Vagina (tissue), 2 donors: ENCODE results near the gene CYP4V2. TPM values are rescaled to one million over a fixed set of nuclear protein-coding genes. Genes with fewer than 3 reads are reported as not detected.
"Not testable (repeated sequence)": the region's sequence is repeated elsewhere in the genome, so short reads cannot be mapped to it uniquely, and the experiment has no call there.

Source experiments
- DNase-seq, 2 donors: peaks; one replicate each; pipeline ENCODE4 v3.0.0-alpha.2; 2017; ENCODE audit errors: extremely low spot score in 2 of 2
- H3K27ac ChIP-seq: fragments of 200-600 bp; sonication (generic); one replicate; pipeline ENCODE4 v1.5.1; 2019
- H3K27me3 ChIP-seq: fragments of 200-600 bp; sonication (generic); one replicate; pipeline ENCODE4 v1.5.1; 2019
- H3K36me3 ChIP-seq, 2 donors: fragments of 200-600 bp; sonication (generic); one replicate each; pipeline ENCODE4 v1.5.1; 2017 to 2019
- H3K4me1 ChIP-seq: fragments of 200-600 bp; sonication (generic); one replicate; pipeline ENCODE4 v1.5.1; 2019
- H3K4me3 ChIP-seq, 2 donors: fragments of 200-600 bp; sonication (generic); 1 replicate in 1 of 2; 2 replicates in 1 of 2; pipeline ENCODE4 v1.5.1; 2016 to 2019
- H3K9me3 ChIP-seq: fragments of 200-600 bp; sonication (generic); one replicate; pipeline ENCODE4 v1.5.1; 2019
- CTCF ChIP-seq, 3 experiments: fragments of 450-650 bp in 2 of 3; fragments of 200-600 bp in 1 of 3; sonication (generic) in 1 of 3; IDR thresholded peaks; one replicate each; pipeline ENCODE4 v1.5.1; 2017 to 2019; ENCODE audit warnings: antibody characterized with exemption in 3 of 3, mild to moderate bottlenecking in 2 of 3, moderate library complexity in 2 of 3
- POLR2A ChIP-seq, 2 donors: fragments of 450-650 bp; IDR thresholded peaks; one replicate each; pipeline ENCODE4 v1.6.1; 2017; ENCODE audit warnings: antibody characterized with exemption in 2 of 2, mild to moderate bottlenecking in 2 of 2, moderate library complexity in 2 of 2
- POLR2AphosphoS5 ChIP-seq, 2 donors: sonication (generic); formaldehyde crosslinking; IDR thresholded peaks; one replicate each; pipeline ENCODE4 v1.9.0; 2017; ENCODE audit warnings: antibody characterized with exemption in 2 of 2, mild to moderate bottlenecking in 2 of 2, low read depth in 1 of 2; ENCODE audit not compliant: insufficient read depth in 1 of 2
- intact Hi-C: fragments of 100-400 bp; cut with DNase I; formaldehyde crosslinking; loops from one replicate; pipeline ENCODE4 v1.15.1; 2023
- total RNA-seq: library from RNA; depleted of rRNA; stranded (reverse); fragments of >200 nt; gene quantifications from one replicate; pipeline ENCODE4 v1.2.3, GENCODE V29; 2016

Gene CYP4V2
- total RNA-seq, 1 donor from 2014 or later, result 18.2 TPM

- intact Hi-C loops, result no loop called here
- no peak overlapping the region for H3K27ac ChIP-seq
- no peak overlapping the region for H3K4me3 ChIP-seq
- no peaks in the 10 kb centered on the region for H3K9me3 ChIP-seq
- TF ChIP-seq POLR2A (IDR thresholded peaks at IDR 0.05), result no peak
- TF ChIP-seq CTCF (IDR thresholded peaks at IDR 0.05), result no peak
- TF ChIP-seq POLR2AphosphoS5 (IDR thresholded peaks at IDR 0.05; ENCODE audit: insufficient read depth in 1 of 2, low read depth in 1 of 2), result no peak
- no peak for DNase-seq
- H3K4me1 ChIP-seq, result no peaks in the 10 kb centered on the region
- no peaks in the 10 kb centered on the region for H3K27me3 ChIP-seq
- H3K36me3 ChIP-seq, result no peaks in the 10 kb centered on the region
Measured at GRCh38 chr4:186240848-186241491, 49.6 kb downstream of the CYP4V2 start.

- DNase-seq, result no peak
- TF ChIP-seq POLR2AphosphoS5 (IDR thresholded peaks at IDR 0.05; ENCODE audit: insufficient read depth in 1 of 2, low read depth in 1 of 2), result no peak
- intact Hi-C loops, result no loop called here
- no peak overlapping the region for H3K27ac ChIP-seq
- H3K36me3 ChIP-seq, result no peaks in the 10 kb centered on the region
- H3K4me3 ChIP-seq, result no peak overlapping the region
- H3K4me1 ChIP-seq, result no peaks in the 10 kb centered on the region
- H3K27me3 ChIP-seq, result no peaks in the 10 kb centered on the region
- H3K9me3 ChIP-seq, result no peaks in the 10 kb centered on the region
Measured at GRCh38 chr4:186241616-186242015, 50.2 kb downstream of the CYP4V2 start.

GRCh38 chr4:186242031-186242430, 50.7 kb downstream of the CYP4V2 start:
- intact Hi-C loops, H3K4me3 ChIP-seq, H3K36me3 ChIP-seq, H3K27me3 ChIP-seq, H3K9me3 ChIP-seq, H3K4me1 ChIP-seq, DNase-seq, H3K27ac ChIP-seq: not testable (repeated sequence)

- Histone ChIP-seq H3K9me3 (no peaks in the 10 kb centered on the region), H3K36me3 (no peaks in the 10 kb centered on the region), H3K4me1 (no peaks in the 10 kb centered on the region), H3K27ac (no peak overlapping the region), H3K27me3 (no peaks in the 10 kb centered on the region), H3K4me3 (no peak overlapping the region)
- TF ChIP-seq POLR2AphosphoS5 (IDR thresholded peaks at IDR 0.05; ENCODE audit: insufficient read depth in 1 of 2, low read depth in 1 of 2) (no peak), POLR2A (IDR thresholded peaks at IDR 0.05) (no peak), CTCF (IDR thresholded peaks at IDR 0.05) (no peak)
- no peak for DNase-seq
- intact Hi-C loops, result no loop called here
Measured at GRCh38 chr4:186243331-186243730, 52.0 kb downstream of the CYP4V2 start.

DNA sequence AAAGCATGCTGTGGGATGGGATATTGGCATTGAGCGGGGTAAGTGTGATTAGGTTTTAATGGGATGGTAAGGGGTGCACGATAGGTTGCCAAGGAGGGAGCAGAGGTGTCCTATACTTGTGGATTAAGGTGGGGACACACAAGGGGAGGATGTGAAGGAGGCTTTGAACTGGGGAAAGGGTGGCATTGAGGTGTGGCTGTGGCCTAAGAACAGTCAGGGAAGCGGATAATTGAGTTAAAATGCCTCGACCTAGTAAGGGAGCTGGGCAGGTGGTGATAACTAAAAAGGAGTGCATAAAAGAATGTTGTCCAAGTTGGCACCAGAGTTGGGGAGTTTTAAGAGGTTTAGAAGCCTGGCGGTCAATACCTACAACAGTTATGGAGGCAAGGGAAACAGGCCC, 53.5 kb downstream of the CYP4V2 start:
- Histone ChIP-seq H3K27ac (no peak overlapping the region), H3K4me3 (no peak overlapping the region), H3K27me3 (no peaks in the 10 kb centered on the region), H3K9me3 (no peaks in the 10 kb centered on the region), H3K4me1 (no peaks in the 10 kb centered on the region), H3K36me3 (no peaks in the 10 kb centered on the region)
- DNase-seq, result no peak
- TF ChIP-seq CTCF (IDR thresholded peaks at IDR 0.05), result no peak
- no peak for TF ChIP-seq POLR2A (IDR thresholded peaks at IDR 0.05)
- TF ChIP-seq POLR2AphosphoS5 (IDR thresholded peaks at IDR 0.05; ENCODE audit: insufficient read depth in 1 of 2, low read depth in 1 of 2), result no peak
- intact Hi-C loops, result no loop called here

DNA sequence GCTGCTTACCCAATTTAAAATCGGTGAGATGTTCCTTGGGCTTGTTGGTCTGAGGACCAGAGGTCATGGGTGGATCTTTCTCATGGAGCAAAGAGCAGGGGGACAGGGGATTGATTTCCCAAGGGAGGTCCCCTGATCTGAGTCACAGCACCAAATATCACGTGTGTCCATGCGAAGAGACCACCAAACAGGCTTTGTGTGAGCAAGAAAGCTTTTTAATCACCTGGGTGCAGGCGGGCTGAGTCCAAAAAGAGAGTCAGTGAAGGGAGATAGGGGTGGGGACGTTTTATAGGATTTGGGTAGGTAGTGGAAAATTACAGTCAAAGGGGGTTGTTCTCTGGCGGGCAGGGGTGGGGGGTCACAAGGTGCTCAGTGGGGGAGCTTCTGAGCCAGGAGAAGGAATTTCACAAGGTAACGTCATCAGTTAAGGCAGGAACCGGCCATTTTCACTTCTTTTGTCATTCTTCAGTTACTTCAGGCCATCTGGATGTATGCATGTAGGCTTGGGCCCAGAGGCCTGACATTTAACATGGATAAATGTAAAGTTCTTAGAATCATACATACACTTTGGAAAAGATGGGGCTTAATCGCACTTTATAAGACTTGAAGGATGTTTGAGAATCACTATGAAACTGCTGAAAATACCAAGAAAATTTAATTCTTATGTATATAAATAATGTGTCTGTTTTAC, 55.8 kb downstream of the CYP4V2 start:
- H3K36me3 ChIP-seq, H3K27ac ChIP-seq, H3K4me1 ChIP-seq, DNase-seq, H3K4me3 ChIP-seq, H3K27me3 ChIP-seq, intact Hi-C loops, H3K9me3 ChIP-seq: not testable (repeated sequence)
